Measurements from ENCODE around the gene PRDM10. TPM values are rescaled to one million over a fixed set of nuclear protein-coding genes. Genes with fewer than 3 reads are reported as not detected.

The PRDM10 gene
- total RNA-seq, 1 experiment from 2014 or later: 18.1 TPM

GRCh38 chr11:129864811-129865210 lies 137.8 kb downstream of the PRDM10 start:
- H3K27me3 ChIP-seq (replicated peaks; ENCODE audit: insufficient read depth, low read depth, low read length, poor library complexity): no peaks in the 10 kb centered on the region
- CTCF ChIA-PET: no interaction called here

GRCh38 chr11:129861702-129862522 lies 140.7 kb downstream of the PRDM10 start:
- Histone ChIP-seq H3K4me1 (ENCODE audit: insufficient read depth, low read length, poor library complexity, severe bottlenecking) (peaks cover 7% of the 10 kb centered on the region), H3K36me3 (ENCODE audit: insufficient read depth, low read length, poor library complexity, severe bottlenecking) (peaks cover 55% of the 10 kb centered on the region), H3K27me3 (replicated peaks; ENCODE audit: insufficient read depth, low read depth, low read length, poor library complexity) (no peaks in the 10 kb centered on the region), H3K4me3 (ENCODE audit: low read depth, low read length, poor library complexity, severe bottlenecking) (no peak overlapping the region), H3K27ac (ENCODE audit: low read depth, low read length, poor library complexity, severe bottlenecking) (peak overlapping the region; percentile 62), H3K9me3 (ENCODE audit: low read depth, low read length, poor library complexity, severe bottlenecking) (no peaks in the 10 kb centered on the region)
- peak; percentile 90 for DNase-seq (ENCODE audit: low spot score)
- ChIA-PET CTCF (interaction anchor here (0.7 kb wide), 2 partner anchors 62 to 1832 kb away, joined by 4 to 5 read pairs; no protein-coding TSS in a partner anchor), POLR2A (ENCODE audit: low non-redundant PET) (interaction anchor here (0.6 kb wide), 1 partner anchor 37 kb away, joined by 4 read pairs; no protein-coding TSS in a partner anchor)
- no TSS peak for BruUV-seq (replicated peaks)
- TF ChIP-seq EZH2 (IDR thresholded peaks at IDR 0.05; ENCODE audit: borderline replicate concordance, low read depth, low read length, poor library complexity, severe bottlenecking) (no peak), CTCF (conservative IDR thresholded peaks at IDR 0.05; ENCODE audit: low read depth, low read length) (no peak)
- intact Hi-C loops (cut with micrococcal nuclease; ENCODE audit: unreplicated experiment): no loop called here

More at GRCh38 chr11:129864811-129865210, 137.8 kb downstream of the PRDM10 start:
- Histone ChIP-seq H3K27ac (ENCODE audit: low read depth, low read length, poor library complexity, severe bottlenecking) (no peak overlapping the region), H3K36me3 (ENCODE audit: insufficient read depth, low read length, poor library complexity, severe bottlenecking) (peaks cover 82% of the 10 kb centered on the region), H3K4me1 (ENCODE audit: insufficient read depth, low read length, poor library complexity, severe bottlenecking) (peaks cover 7% of the 10 kb centered on the region), H3K9me3 (ENCODE audit: low read depth, low read length, poor library complexity, severe bottlenecking) (no peaks in the 10 kb centered on the region), H3K4me3 (ENCODE audit: low read depth, low read length, poor library complexity, severe bottlenecking) (no peak overlapping the region)
- intact Hi-C loops (cut with micrococcal nuclease; ENCODE audit: unreplicated experiment): no loop called here
- no TSS peak for BruUV-seq (replicated peaks)
- no peak for DNase-seq (ENCODE audit: low spot score)
- POLR2A ChIA-PET (ENCODE audit: low non-redundant PET): no interaction called here
- TF ChIP-seq CTCF (conservative IDR thresholded peaks at IDR 0.05; ENCODE audit: low read depth, low read length) (no peak), EZH2 (IDR thresholded peaks at IDR 0.05; ENCODE audit: borderline replicate concordance, low read depth, low read length, poor library complexity, severe bottlenecking) (no peak)

- H3K27ac ChIP-seq (ENCODE audit: low read depth, low read length, poor library complexity, severe bottlenecking): no peak overlapping the region
- intact Hi-C loops (cut with micrococcal nuclease; ENCODE audit: unreplicated experiment): no loop called here
- H3K4me3 ChIP-seq (ENCODE audit: low read depth, low read length, poor library complexity, severe bottlenecking): no peak overlapping the region
- H3K36me3 ChIP-seq (ENCODE audit: insufficient read depth, low read length, poor library complexity, severe bottlenecking): peaks cover 12% of the 10 kb centered on the region
- no peaks in the 10 kb centered on the region for H3K4me1 ChIP-seq (ENCODE audit: insufficient read depth, low read length, poor library complexity, severe bottlenecking)
- CTCF ChIA-PET: no interaction called here
- no peak for DNase-seq (ENCODE audit: low spot score)
- H3K9me3 ChIP-seq (ENCODE audit: low read depth, low read length, poor library complexity, severe bottlenecking): no peaks in the 10 kb centered on the region
- POLR2A ChIA-PET (ENCODE audit: low non-redundant PET): interaction anchor here (0.6 kb wide), 1 partner anchor 19 kb away, joined by 4 read pairs; no protein-coding TSS in a partner anchor
- no peaks in the 10 kb centered on the region for H3K27me3 ChIP-seq (replicated peaks; ENCODE audit: insufficient read depth, low read depth, low read length, poor library complexity)
- no TSS peak for BruUV-seq (replicated peaks)
- no peak for TF ChIP-seq CTCF (conservative IDR thresholded peaks at IDR 0.05; ENCODE audit: low read depth, low read length)
- TF ChIP-seq EZH2 (IDR thresholded peaks at IDR 0.05; ENCODE audit: borderline replicate concordance, low read depth, low read length, poor library complexity, severe bottlenecking): no peak
Measured at GRCh38 chr11:129856036-129856435, 146.6 kb downstream of the PRDM10 start.

Measured in A673 (cell line).